Measurements from ENCODE around the gene KRTAP10-5.

DNA sequence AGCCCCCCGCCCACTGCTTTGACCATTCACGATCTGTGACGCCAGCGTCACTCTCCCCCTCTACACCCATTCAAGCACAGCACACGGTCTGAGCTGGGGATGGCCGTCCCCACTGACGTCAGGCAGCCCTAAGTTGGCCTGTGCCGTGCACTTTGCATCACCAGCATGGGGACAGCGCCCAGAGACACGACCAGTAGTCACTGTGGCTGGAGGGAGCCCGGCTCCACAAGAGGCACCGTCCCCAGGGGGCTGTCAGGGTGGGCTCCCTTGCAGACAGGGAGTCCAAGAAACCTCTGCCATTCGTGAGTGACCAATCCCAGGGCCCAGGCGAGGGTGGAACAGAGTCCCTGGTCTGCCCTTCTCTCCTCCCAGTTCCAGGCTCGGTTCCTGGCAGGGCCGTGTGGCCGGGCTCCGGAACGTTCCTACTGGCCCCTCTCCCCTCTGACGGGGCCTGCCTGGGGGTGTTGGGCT, 33.8 kb upstream of the KRTAP10-5 start:
- TF ChIP-seq, protein P1, sequence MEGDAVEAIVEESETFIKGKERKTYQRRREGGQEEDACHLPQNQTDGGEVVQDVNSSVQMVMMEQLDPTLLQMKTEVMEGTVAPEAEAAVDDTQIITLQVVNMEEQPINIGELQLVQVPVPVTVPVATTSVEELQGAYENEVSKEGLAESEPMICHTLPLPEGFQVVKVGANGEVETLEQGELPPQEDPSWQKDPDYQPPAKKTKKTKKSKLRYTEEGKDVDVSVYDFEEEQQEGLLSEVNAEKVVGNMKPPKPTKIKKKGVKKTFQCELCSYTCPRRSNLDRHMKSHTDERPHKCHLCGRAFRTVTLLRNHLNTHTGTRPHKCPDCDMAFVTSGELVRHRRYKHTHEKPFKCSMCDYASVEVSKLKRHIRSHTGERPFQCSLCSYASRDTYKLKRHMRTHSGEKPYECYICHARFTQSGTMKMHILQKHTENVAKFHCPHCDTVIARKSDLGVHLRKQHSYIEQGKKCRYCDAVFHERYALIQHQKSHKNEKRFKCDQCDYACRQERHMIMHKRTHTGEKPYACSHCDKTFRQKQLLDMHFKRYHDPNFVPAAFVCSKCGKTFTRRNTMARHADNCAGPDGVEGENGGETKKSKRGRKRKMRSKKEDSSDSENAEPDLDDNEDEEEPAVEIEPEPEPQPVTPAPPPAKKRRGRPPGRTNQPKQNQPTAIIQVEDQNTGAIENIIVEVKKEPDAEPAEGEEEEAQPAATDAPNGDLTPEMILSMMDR (IDR thresholded peaks at IDR 0.05) = no peak
- TF ChIP-seq POLR2AphosphoS5 (IDR thresholded peaks at IDR 0.05; ENCODE audit: low read depth, low read length) = no peak
